ENCODE measurements around the gene GPD2. TPM values are rescaled to one million over a fixed set of nuclear protein-coding genes. Genes with fewer than 3 reads are reported as not detected.

The GPD2 gene
- total RNA-seq, 6 experiments from 2014 or later, result 44.4 to 69.8 (median 55.7) TPM

- H3K27me3 Mint-ChIP-seq (ENCODE audit: insufficient read depth), result no peaks in the 10 kb centered on the region
- peaks cover 87% of the 10 kb centered on the region for H3K4me1 Mint-ChIP-seq (ENCODE audit: low read depth)
- H3K9me3 Mint-ChIP-seq, result no peaks in the 10 kb centered on the region
- no peaks in the 10 kb centered on the region for H3K36me3 Mint-ChIP-seq (ENCODE audit: low read depth)
- no peak overlapping the region for H3K4me3 Mint-ChIP-seq
- H3K27ac Mint-ChIP-seq, result no peak overlapping the region
- DNase-seq, result no peak
- TF ChIP-seq CTCF (IDR thresholded peaks at IDR 0.05), result no peak
Observed at GRCh38 chr2:156459720-156460119, 23.5 kb downstream of the GPD2 start.

- Mint-ChIP-seq H3K36me3 (ENCODE audit: low read depth) (no peaks in the 10 kb centered on the region), H3K27ac (peak overlapping the region; percentile 79), H3K4me1 (ENCODE audit: low read depth) (peaks cover 90% of the 10 kb centered on the region), H3K27me3 (ENCODE audit: insufficient read depth) (no peaks in the 10 kb centered on the region), H3K9me3 (no peaks in the 10 kb centered on the region), H3K4me3 (peak overlapping the region; percentile 81)
- no peak for TF ChIP-seq CTCF (IDR thresholded peaks at IDR 0.05)
- DNase-seq, result no peak
Observed at GRCh38 chr2:156464106-156464505, 27.9 kb downstream of the GPD2 start.

- Mint-ChIP-seq H3K4me1 (ENCODE audit: low read depth) (peaks cover 79% of the 10 kb centered on the region), H3K36me3 (ENCODE audit: low read depth) (no peaks in the 10 kb centered on the region), H3K9me3 (no peaks in the 10 kb centered on the region), H3K4me3 (no peak overlapping the region), H3K27me3 (ENCODE audit: insufficient read depth) (0 out of 2 replicates have a peak, but pooled peaks cover 2% of the 10 kb centered on the region), H3K27ac (peak overlapping the region; percentile 62)
- no peak for TF ChIP-seq CTCF (IDR thresholded peaks at IDR 0.05)
- no peak for DNase-seq
Observed at GRCh38 chr2:156465573-156465972, 29.4 kb downstream of the GPD2 start.

- peak; percentile 43 for DNase-seq
- H3K36me3 Mint-ChIP-seq (ENCODE audit: low read depth), result no peaks in the 10 kb centered on the region
- H3K4me1 Mint-ChIP-seq (ENCODE audit: low read depth), result peaks cover 66% of the 10 kb centered on the region
- H3K4me3 Mint-ChIP-seq, result peak overlapping the region; percentile 85
- no peaks in the 10 kb centered on the region for H3K9me3 Mint-ChIP-seq
- no peak for TF ChIP-seq CTCF (IDR thresholded peaks at IDR 0.05)
- H3K27ac Mint-ChIP-seq, result peak overlapping the region; percentile 74
- H3K27me3 Mint-ChIP-seq (ENCODE audit: insufficient read depth), result 0 out of 2 replicates have a peak, but pooled peaks cover 2% of the 10 kb centered on the region
Observed at GRCh38 chr2:156466739-156467405, 30.7 kb downstream of the GPD2 start.

- Mint-ChIP-seq H3K9me3 (no peaks in the 10 kb centered on the region), H3K27ac (no peak overlapping the region), H3K4me1 (ENCODE audit: low read depth) (peaks cover 49% of the 10 kb centered on the region), H3K27me3 (ENCODE audit: insufficient read depth) (0 out of 2 replicates have a peak, but pooled peaks cover 2% of the 10 kb centered on the region), H3K4me3 (no peak overlapping the region), H3K36me3 (ENCODE audit: low read depth) (0 out of 2 replicates have a peak, but pooled peaks cover 6% of the 10 kb centered on the region)
- no peak for DNase-seq
- TF ChIP-seq CTCF (IDR thresholded peaks at IDR 0.05), result no peak
Observed at GRCh38 chr2:156470975-156471583, 34.9 kb downstream of the GPD2 start.

Data from HFFc6 (cell line).